ENCODE data around the gene EBF3. TPM values are rescaled to one million over a fixed set of nuclear protein-coding genes. Genes with fewer than 3 reads are reported as not detected.

The EBF3 gene
- total RNA-seq, 1 donor from 2014 or later = 33.4 TPM

DNA sequence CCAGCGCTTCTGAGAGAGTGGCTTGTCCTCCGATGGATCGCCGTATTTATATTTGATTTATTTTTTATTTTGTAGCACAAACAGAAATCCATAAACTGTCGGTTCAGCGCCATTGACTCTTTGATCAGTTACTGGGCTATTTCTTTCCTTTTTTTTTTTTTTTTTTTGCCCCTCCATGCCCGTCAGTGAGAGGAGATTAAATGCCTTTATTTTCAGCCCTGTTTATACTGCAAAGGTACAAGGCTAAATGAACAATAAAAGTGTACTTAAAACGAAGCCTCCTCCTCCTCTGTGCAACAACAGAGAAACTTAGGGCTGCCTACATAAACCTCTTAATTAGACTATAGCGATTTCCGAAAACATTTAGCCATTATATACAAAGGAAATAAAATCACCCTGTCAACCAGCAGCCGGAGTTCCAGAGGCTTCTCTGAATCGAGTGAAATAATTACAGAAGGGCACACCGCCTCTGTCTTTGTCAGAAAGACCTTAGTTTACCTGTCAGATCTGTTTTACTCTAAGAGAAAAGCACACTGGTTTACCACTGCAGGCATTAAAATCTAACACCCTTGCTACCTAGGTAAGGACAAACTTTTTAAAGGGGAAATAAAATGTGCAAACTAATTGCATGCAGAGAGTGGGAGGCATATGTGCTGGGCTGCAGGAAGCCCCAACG is 3.5 kb downstream of the EBF3 start:
- H3K4me3 ChIP-seq (ENCODE audit: low read length in 3 of 3) = peak overlapping the region; percentile 56 to 89 (median 73)
- H3K27me3 ChIP-seq (ENCODE audit: control insufficient read depth in 3 of 3, insufficient read depth in 3 of 3, low read length in 3 of 3) = peaks cover 2 to 58% (median 49%) of the 10 kb centered on the region in 3 donors
- H3K9ac ChIP-seq (ENCODE audit: low read depth in 1 of 3, low read length in 3 of 3) = peak overlapping the region; percentile 54 to 78 (median 57)
- H3K9me3 ChIP-seq (ENCODE audit: control insufficient read depth in 3 of 3, low read length in 3 of 3) = no peaks in the 10 kb centered on the region
- H3K27ac ChIP-seq (ENCODE audit: low read depth, low read length) = peak overlapping the region; percentile 72
- H3K4me1 ChIP-seq (ENCODE audit: control insufficient read depth in 3 of 3, insufficient read depth in 3 of 3, low read length in 3 of 3) = peaks cover 12 to 31% (median 25%) of the 10 kb centered on the region in 3 donors
- H3K36me3 ChIP-seq (ENCODE audit: control insufficient read depth in 3 of 3, insufficient read depth in 3 of 3, low read length in 3 of 3) = no peaks in the 10 kb centered on the region

DNA sequence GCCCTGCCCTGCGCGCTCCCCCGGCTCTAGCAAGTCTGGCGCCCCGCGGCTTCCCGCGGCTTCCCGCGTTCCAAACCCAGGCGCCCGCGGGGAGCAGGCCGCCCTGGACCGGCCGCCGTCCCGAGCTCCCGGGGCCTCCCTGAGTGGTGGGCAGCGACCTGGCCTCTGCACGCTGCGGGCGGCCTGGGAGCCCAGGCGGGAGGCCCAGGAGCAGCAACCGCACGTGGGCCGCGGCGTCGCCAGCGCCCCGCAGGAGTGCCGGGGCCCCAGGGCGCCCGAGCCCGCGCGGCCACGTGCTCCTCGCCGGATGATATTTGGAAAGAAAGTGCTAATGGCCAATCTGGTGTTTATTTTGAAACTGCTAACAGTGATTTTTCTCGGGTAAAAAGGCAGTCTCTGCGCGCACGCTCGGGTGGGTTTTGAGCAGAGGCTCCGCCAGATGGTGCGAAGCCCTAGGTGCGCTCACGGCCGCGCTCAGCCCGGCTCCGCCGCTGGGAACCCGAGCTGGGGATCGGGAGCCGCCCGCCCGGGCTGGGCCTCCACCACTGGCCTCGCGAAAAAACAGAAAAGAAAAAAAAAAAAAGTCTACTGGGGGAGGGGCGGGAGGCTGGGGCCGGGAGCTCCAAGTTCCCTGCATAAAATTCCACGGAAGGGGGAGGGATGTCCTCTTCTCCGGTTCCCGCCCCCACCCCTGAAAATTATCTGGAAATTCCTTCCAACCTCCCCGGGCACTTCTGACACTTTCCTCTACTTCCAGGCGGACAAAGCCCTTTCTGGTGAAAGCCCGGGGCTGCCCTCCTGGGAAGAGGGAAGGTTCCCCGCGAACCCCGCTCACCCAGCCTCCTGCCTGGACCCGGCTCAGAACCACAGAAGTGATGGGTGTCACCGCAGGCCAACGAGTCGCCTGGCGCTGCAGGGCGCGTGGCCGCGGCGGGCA is 4.3 kb downstream of the EBF3 start:
- no peaks in the 10 kb centered on the region for H3K9me3 ChIP-seq (ENCODE audit: control insufficient read depth in 3 of 3, low read length in 3 of 3)
- H3K27me3 ChIP-seq (ENCODE audit: control insufficient read depth in 3 of 3, insufficient read depth in 3 of 3, low read length in 3 of 3) = peaks cover 2 to 51% (median 42%) of the 10 kb centered on the region in 3 donors
- peak overlapping the region; percentile 41 to 78 (median 66) for H3K9ac ChIP-seq (ENCODE audit: low read depth in 1 of 3, low read length in 3 of 3)
- peak overlapping the region; percentile 46 for H3K27ac ChIP-seq (ENCODE audit: low read depth, low read length)
- peaks cover 12 to 39% (median 25%) of the 10 kb centered on the region in 3 donors for H3K4me1 ChIP-seq (ENCODE audit: control insufficient read depth in 3 of 3, insufficient read depth in 3 of 3, low read length in 3 of 3)
- H3K4me3 ChIP-seq (ENCODE audit: low read length in 3 of 3) = peak overlapping the region; percentile 56 to 89 (median 73)
- no peaks in the 10 kb centered on the region for H3K36me3 ChIP-seq (ENCODE audit: control insufficient read depth in 3 of 3, insufficient read depth in 3 of 3, low read length in 3 of 3)

DNA sequence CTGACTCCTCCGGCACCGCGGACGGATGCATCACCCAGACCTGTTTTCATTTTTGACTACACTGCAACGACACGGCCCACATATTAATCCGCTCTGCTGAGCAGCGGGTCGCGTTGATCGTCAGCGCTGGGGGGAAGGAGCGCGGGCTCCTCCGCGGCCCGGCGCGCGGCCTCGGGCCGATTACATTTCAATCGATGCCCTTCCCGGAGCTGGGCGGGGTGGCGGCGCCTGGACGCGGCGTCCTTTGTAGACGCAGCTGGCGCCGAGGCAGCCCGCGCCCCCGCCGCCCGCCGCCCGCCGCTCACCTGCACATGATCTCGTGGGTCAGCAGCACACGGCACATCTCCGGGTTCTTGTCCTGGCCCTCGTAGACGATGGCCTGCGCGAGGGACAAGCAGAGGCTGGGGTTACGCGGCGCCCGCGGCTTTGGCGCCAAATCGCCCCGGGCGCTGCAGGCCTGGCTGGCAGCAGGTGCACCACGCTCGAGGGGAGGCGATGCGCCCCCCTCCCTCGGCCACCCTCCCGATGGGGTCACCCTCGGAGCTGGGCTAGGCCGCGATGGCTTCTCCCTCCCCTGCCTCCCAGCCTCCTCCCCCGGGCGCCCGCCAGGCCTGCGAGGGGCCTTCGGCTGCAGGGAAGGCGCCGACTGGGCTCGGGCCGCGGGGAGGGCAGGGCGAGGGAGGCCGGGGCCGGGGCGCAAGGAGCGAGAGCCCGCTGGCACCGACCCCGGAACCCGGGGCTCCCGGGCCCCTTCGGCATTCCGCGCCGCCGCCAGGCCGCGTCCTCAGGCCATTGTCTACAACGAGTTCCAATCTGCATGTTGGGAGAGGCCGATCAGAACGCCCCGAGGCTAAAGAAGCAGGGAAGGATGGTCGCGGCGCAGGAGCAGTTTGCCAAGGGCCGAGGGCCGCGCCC is 5.2 kb downstream of the EBF3 start:
- Histone ChIP-seq H3K4me1 (ENCODE audit: control insufficient read depth in 3 of 3, insufficient read depth in 3 of 3, low read length in 3 of 3) (peaks cover 9 to 42% (median 27%) of the 10 kb centered on the region in 3 donors), H3K9me3 (ENCODE audit: control insufficient read depth in 3 of 3, low read length in 3 of 3) (no peaks in the 10 kb centered on the region), H3K9ac (ENCODE audit: low read depth in 1 of 3, low read length in 3 of 3) (peak overlapping the region; percentile 54 to 78 (median 66)), H3K4me3 (ENCODE audit: low read length in 3 of 3) (peak overlapping the region; percentile 56 to 73 (median 59)), H3K27ac (ENCODE audit: low read depth, low read length) (peak overlapping the region; percentile 46), H3K27me3 (ENCODE audit: control insufficient read depth in 3 of 3, insufficient read depth in 3 of 3, low read length in 3 of 3) (peaks cover 2 to 46% (median 37%) of the 10 kb centered on the region in 3 donors), H3K36me3 (ENCODE audit: control insufficient read depth in 3 of 3, insufficient read depth in 3 of 3, low read length in 3 of 3) (no peaks in the 10 kb centered on the region)

DNA sequence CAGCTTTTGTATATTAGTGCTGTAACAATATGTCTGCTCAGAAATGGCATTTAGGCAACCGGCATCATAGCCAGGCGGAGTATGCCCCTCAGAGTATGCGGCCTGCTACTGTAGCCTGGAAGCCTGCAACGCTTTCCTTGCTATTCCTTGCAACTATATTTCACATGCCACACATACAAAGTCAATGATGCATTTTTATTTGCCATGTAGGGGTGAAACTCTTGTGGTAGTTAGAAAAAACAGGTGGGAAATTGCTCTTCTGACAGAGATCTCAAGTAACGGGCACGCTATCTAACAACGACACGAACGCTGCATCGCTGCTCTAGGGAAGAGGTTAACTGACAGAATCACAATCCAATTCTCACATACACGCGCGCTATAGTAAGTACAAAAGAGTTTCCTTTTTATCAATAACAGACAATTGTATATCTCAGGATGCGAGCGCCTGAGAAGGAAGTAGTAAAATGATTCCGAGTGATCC is 5.9 kb downstream of the EBF3 start:
- Histone ChIP-seq H3K36me3 (ENCODE audit: control insufficient read depth in 3 of 3, insufficient read depth in 3 of 3, low read length in 3 of 3) (no peaks in the 10 kb centered on the region), H3K9ac (ENCODE audit: low read depth in 1 of 3, low read length in 3 of 3) (peak overlapping the region; percentile 48 to 78 (median 54)), H3K4me3 (ENCODE audit: low read length in 3 of 3) (peak overlapping the region; percentile 56 to 73 (median 59)), H3K4me1 (ENCODE audit: control insufficient read depth in 3 of 3, insufficient read depth in 3 of 3, low read length in 3 of 3) (peaks cover 12 to 49% (median 32%) of the 10 kb centered on the region in 3 donors), H3K9me3 (ENCODE audit: control insufficient read depth in 3 of 3, low read length in 3 of 3) (no peaks in the 10 kb centered on the region), H3K27me3 (ENCODE audit: control insufficient read depth in 3 of 3, insufficient read depth in 3 of 3, low read length in 3 of 3) (peaks cover 2 to 46% (median 37%) of the 10 kb centered on the region in 3 donors), H3K27ac (ENCODE audit: low read depth, low read length) (peak overlapping the region; percentile 46)

DNA sequence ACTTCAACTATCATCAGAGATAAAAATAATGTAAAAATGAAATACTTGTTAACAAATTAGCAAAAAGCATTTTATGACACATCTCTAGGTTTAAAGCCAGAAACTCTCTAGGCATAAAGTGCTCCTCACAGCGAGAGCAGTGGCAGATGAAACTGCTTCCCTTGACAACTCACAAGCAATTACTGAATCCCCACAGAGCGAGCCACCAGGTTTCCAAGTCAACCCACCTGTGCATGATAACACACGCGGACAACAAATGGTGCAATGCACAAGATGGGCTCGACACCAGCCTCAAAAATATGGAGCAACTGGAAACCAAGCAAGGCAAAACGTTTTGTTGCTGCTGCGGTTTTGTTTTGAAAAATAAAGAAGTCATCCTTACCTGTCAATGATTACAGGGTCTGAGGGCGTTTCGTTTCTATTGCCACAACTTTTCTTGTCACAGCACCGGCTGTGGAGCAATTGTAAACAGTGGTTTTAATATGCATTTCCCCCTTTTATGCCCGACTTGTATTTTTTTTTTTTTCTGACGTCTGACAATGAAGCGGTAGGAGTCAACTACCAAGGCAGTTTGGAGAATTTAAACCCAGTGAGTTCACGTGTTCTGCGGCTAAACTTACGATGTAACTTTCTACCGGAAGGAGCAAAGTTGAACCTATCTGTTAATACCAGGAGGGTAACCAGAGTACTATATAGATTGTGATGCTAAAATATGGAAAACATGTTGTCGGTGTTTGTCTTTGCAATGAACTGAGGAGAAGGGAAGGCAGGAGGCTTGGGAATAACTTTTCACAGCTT is 7.0 kb downstream of the EBF3 start:
- Histone ChIP-seq H3K9ac (ENCODE audit: low read depth in 1 of 3, low read length in 3 of 3) (peak overlapping the region in 2 of 3 donors; percentile 24 to 34), H3K36me3 (ENCODE audit: control insufficient read depth in 3 of 3, insufficient read depth in 3 of 3, low read length in 3 of 3) (no peaks in the 10 kb centered on the region), H3K27ac (ENCODE audit: low read depth, low read length) (no peak overlapping the region), H3K27me3 (ENCODE audit: control insufficient read depth in 3 of 3, insufficient read depth in 3 of 3, low read length in 3 of 3) (peaks cover 2 to 35% (median 30%) of the 10 kb centered on the region in 3 donors), H3K4me1 (ENCODE audit: control insufficient read depth in 3 of 3, insufficient read depth in 3 of 3, low read length in 3 of 3) (peaks cover 8 to 57% (median 22%) of the 10 kb centered on the region in 3 donors), H3K9me3 (ENCODE audit: control insufficient read depth in 3 of 3, low read length in 3 of 3) (no peaks in the 10 kb centered on the region), H3K4me3 (ENCODE audit: low read length in 3 of 3) (peak overlapping the region in 2 of 3 donors; percentile 30 to 59)

DNA sequence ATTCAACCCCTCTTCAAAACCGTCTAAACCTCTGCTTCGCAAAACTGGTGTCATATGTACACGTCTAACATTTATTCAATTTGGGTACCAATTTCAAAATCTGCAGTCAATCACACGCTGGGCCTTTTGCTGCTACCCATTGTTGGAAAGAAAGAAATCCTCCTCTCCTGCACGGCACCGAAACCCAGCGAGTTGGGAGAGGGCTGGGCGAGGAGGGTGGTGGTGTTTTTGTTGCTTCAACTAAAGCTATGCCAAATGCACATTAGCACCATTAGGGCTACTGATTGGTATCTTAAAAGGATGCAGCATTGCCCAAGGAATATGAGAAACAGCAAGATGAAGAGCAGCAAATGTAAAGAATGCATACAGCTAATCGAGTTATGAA is 7.8 kb downstream of the EBF3 start:
- H3K27ac ChIP-seq (ENCODE audit: low read depth, low read length) = peak overlapping the region; percentile 9
- peak overlapping the region in 2 of 3 donors; percentile 7 to 59 for H3K4me3 ChIP-seq (ENCODE audit: low read length in 3 of 3)
- H3K9me3 ChIP-seq (ENCODE audit: control insufficient read depth in 3 of 3, low read length in 3 of 3) = no peaks in the 10 kb centered on the region
- no peaks in the 10 kb centered on the region for H3K36me3 ChIP-seq (ENCODE audit: control insufficient read depth in 3 of 3, insufficient read depth in 3 of 3, low read length in 3 of 3)
- H3K9ac ChIP-seq (ENCODE audit: low read depth in 1 of 3, low read length in 3 of 3) = peak overlapping the region; percentile 9 to 28 (median 24)
- H3K4me1 ChIP-seq (ENCODE audit: control insufficient read depth in 3 of 3, insufficient read depth in 3 of 3, low read length in 3 of 3) = peaks cover 15 to 62% (median 25%) of the 10 kb centered on the region in 3 donors
- peaks cover 2 to 31% (median 23%) of the 10 kb centered on the region in 3 donors for H3K27me3 ChIP-seq (ENCODE audit: control insufficient read depth in 3 of 3, insufficient read depth in 3 of 3, low read length in 3 of 3)

DNA sequence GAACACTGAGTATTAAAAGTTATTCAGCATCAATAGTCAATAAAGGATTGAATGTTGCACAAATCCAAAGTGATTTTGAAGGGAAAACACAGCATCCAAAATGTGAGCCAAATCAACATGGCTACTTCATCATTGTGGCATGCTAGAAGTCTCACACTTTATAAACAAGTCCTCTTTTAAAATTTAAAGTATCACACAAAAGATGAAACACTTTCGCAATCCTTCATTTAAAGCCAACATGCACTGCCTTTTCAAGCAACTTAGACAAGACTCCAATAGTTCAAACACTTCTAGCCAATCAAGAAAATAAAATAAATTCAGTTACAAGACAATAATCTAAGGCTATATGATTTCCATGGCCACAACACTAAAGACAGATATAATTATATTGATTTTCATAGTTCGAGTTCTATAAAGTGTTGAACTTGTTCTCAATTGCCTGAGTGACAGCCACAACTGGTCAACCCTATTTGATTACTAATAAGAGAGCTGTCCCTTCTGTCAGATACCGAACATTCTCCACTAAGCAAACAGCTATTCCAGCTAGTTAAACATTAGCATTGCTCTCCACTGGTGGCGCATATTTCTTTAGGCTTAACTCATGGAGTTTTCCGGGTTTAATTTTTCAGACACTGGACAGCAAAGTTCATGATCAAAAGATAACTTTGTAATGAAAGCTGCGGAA is 8.3 kb downstream of the EBF3 start:
- Histone ChIP-seq H3K9me3 (ENCODE audit: control insufficient read depth in 3 of 3, low read length in 3 of 3) (no peaks in the 10 kb centered on the region), H3K9ac (ENCODE audit: low read depth in 1 of 3, low read length in 3 of 3) (peak overlapping the region in 2 of 3 donors; percentile 9 to 28), H3K27me3 (ENCODE audit: control insufficient read depth in 3 of 3, insufficient read depth in 3 of 3, low read length in 3 of 3) (peaks cover 2 to 25% (median 21%) of the 10 kb centered on the region in 3 donors), H3K4me1 (ENCODE audit: control insufficient read depth in 3 of 3, insufficient read depth in 3 of 3, low read length in 3 of 3) (peaks cover 20 to 67% (median 30%) of the 10 kb centered on the region in 3 donors), H3K36me3 (ENCODE audit: control insufficient read depth in 3 of 3, insufficient read depth in 3 of 3, low read length in 3 of 3) (no peaks in the 10 kb centered on the region), H3K4me3 (ENCODE audit: low read length in 3 of 3) (peak overlapping the region in 2 of 3 donors; percentile 7 to 59), H3K27ac (ENCODE audit: low read depth, low read length) (peak overlapping the region; percentile 9)

DNA sequence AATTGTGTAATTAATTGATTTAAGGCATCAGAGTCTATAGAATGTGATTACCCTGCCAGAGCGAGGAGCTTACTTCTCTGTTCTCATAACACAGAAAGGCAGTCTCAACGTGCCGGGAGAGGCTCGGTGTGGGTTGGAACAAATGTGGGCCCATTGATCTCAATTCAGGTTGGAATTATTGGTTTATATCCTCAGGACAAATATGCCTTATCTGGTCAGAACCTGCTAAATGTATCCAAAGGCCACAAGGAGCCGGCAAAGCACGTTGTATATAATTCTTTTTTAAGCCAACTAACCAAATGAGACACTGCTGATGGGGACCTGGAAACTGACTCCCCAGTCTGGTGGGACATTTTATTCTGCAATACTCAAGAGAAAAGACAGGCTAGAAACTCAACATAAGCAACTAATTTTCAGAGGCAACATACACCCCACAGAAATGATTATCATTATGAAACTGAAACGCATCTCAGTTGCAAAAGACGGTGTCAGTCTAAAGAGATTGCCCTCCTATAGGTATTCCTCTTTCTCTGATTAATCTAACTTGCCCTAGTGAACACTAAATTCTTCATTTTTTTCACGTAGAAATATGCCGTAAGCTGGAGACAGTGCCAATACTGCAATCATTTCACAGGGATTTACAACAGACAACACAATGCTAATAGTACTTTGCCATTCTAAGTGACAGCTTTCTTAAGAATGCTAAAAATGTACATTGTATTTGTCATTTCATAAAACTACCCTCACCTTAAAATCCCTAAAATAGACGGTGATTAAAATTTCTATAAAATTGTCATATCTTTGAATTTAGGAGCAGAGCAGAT is 9.4 kb downstream of the EBF3 start:
- H3K4me3 ChIP-seq (ENCODE audit: low read length in 3 of 3) = peak overlapping the region in 2 of 3 donors; percentile 6 to 45
- H3K27ac ChIP-seq (ENCODE audit: low read depth, low read length) = peak overlapping the region; percentile 43
- peak overlapping the region in 2 of 3 donors; percentile 18 to 36 for H3K9ac ChIP-seq (ENCODE audit: low read depth in 1 of 3, low read length in 3 of 3)
- no peaks in the 10 kb centered on the region for H3K36me3 ChIP-seq (ENCODE audit: control insufficient read depth in 3 of 3, insufficient read depth in 3 of 3, low read length in 3 of 3)
- H3K9me3 ChIP-seq (ENCODE audit: control insufficient read depth in 3 of 3, low read length in 3 of 3) = no peaks in the 10 kb centered on the region
- H3K4me1 ChIP-seq (ENCODE audit: control insufficient read depth in 3 of 3, insufficient read depth in 3 of 3, low read length in 3 of 3) = peaks cover 22 to 74% (median 38%) of the 10 kb centered on the region in 3 donors
- H3K27me3 ChIP-seq (ENCODE audit: control insufficient read depth in 3 of 3, insufficient read depth in 3 of 3, low read length in 3 of 3) = peaks cover 2 to 19% (median 18%) of the 10 kb centered on the region in 3 donors
